ENCODE measurements around the gene GRIN2A. TPM values are rescaled to one million over a fixed set of nuclear protein-coding genes. Genes with fewer than 3 reads are reported as not detected.

GRIN2A gene
- total and polyA plus RNA-seq, 2 of the 13 experiments (the other 11 are each of a cell fraction or from before 2014, with no cell fraction given) = not detected

- TF ChIP-seq CSRNP1 (CRISPR knock-in tag; IDR thresholded peaks at IDR 0.05) = no peak
- TF ChIP-seq ZHX1 (CRISPR knock-in tag; IDR thresholded peaks at IDR 0.05; ENCODE audit: low read depth) = no peak
- peak; percentile 5; the same call in 1 of the 2 replicates for TF ChIP-seq ZNF768 (CRISPR knock-in tag; IDR thresholded peaks at IDR 0.05)
- TF ChIP-seq ZNF276 (CRISPR knock-in tag; IDR thresholded peaks at IDR 0.05; ENCODE audit: low read depth) = no peak
- no peak for TF ChIP-seq ZKSCAN1 (IDR thresholded peaks at IDR 0.05; ENCODE audit: low read length)
- TF ChIP-seq PCBP1 (IDR thresholded peaks at IDR 0.05; ENCODE audit: borderline replicate concordance, low read depth, low read length) = 0 out of 2 replicates have a peak, but pooled peaks have one; percentile 60
- no peak for TF ChIP-seq SRF (IDR thresholded peaks at IDR 0.05; ENCODE audit: low read depth, low read length)
- 0 out of 2 replicates have a peak, but pooled peaks have one; percentile 12 for TF ChIP-seq ZSCAN31 (CRISPR knock-in tag; IDR thresholded peaks at IDR 0.05; ENCODE audit: low read depth)
- no peak for TF ChIP-seq ZFP62 (CRISPR knock-in tag; IDR thresholded peaks at IDR 0.05)
Observed at GRCh38 chr16:10182222-10183053, at the start of gene GRIN2A (continued).

Data from HepG2 (cell line).